Measurements from ENCODE around the gene PACS2.
"Not testable (repeated sequence)": the region's sequence is repeated elsewhere in the genome, so short reads cannot be mapped to it uniquely, and the experiment has no call there.

Gene PACS2

GRCh38 chr14:105334383-105335230 lies 20.1 kb downstream of the PACS2 start:
- no peaks in the 10 kb centered on the region for H3K27me3 ChIP-seq
- H3K4me3 ChIP-seq, result no peak overlapping the region
- H4K20me1 ChIP-seq, result peaks cover 100% of the 10 kb centered on the region
- peaks cover 13% of the 10 kb centered on the region for H3K9me3 ChIP-seq
- H3K9ac ChIP-seq, result 0 out of 2 replicates have a peak overlapping the region, but pooled peaks have one; percentile 13
- peak overlapping the region; percentile 93 for H3K4me2 ChIP-seq
- H3K27ac ChIP-seq, result no peak overlapping the region
- TF ChIP-seq Cebpa-rat (IDR thresholded peaks at IDR 0.05), result no peak
- H3K36me3 ChIP-seq, result peaks cover 22% of the 10 kb centered on the region; the same call in 1 of the 2 replicates
- peaks cover 98% of the 10 kb centered on the region for H3K4me1 ChIP-seq

- H3K4me1 ChIP-seq, result peaks cover 98% of the 10 kb centered on the region
- peaks cover 22% of the 10 kb centered on the region; the same call in 1 of the 2 replicates for H3K36me3 ChIP-seq
- peaks cover 13% of the 10 kb centered on the region for H3K9me3 ChIP-seq
- H4K20me1 ChIP-seq, result peaks cover 100% of the 10 kb centered on the region
- not testable (repeated sequence) for H3K27ac ChIP-seq, H3K4me3 ChIP-seq, H3K27me3 ChIP-seq, H3K9ac ChIP-seq
- H3K4me2 ChIP-seq, result peak overlapping the region; percentile 61; the same call in 1 of the 2 replicates
Measured at GRCh38 chr14:105335231-105335542, 20.6 kb downstream of the PACS2 start.

- Histone ChIP-seq H3K9me3 (peaks cover 7% of the 10 kb centered on the region), H3K27ac (peak overlapping the region; percentile 30; the same call in 1 of the 2 replicates), H3K9ac (no peak overlapping the region), H3K27me3 (no peaks in the 10 kb centered on the region), H3K4me3 (no peak overlapping the region), H4K20me1 (peaks cover 100% of the 10 kb centered on the region), H3K36me3 (peaks cover 22% of the 10 kb centered on the region; the same call in 1 of the 2 replicates), H3K4me2 (peak overlapping the region; percentile 61), H3K4me1 (peaks cover 98% of the 10 kb centered on the region)
- no peak for TF ChIP-seq Cebpa-rat (IDR thresholded peaks at IDR 0.05)
Measured at GRCh38 chr14:105335735-105336476, 21.4 kb downstream of the PACS2 start.

GRCh38 chr14:105336477-105337287 lies 22.1 kb downstream of the PACS2 start:
- Histone ChIP-seq H3K4me2 (peak overlapping the region; percentile 61), H3K27me3 (no peaks in the 10 kb centered on the region), H3K4me3 (no peak overlapping the region), H3K9ac (no peak overlapping the region), H3K9me3 (no peaks in the 10 kb centered on the region), H3K27ac (peak overlapping the region; percentile 30; the same call in 1 of the 2 replicates), H3K4me1 (peaks cover 98% of the 10 kb centered on the region), H3K36me3 (peaks cover 22% of the 10 kb centered on the region; the same call in 1 of the 2 replicates), H4K20me1 (peaks cover 100% of the 10 kb centered on the region)
- no peak for TF ChIP-seq Cebpa-rat (IDR thresholded peaks at IDR 0.05)

- Histone ChIP-seq H3K4me3 (no peak overlapping the region), H3K4me2 (peak overlapping the region; percentile 28; the same call in 1 of the 2 replicates), H3K4me1 (peaks cover 94% of the 10 kb centered on the region), H3K27ac (no peak overlapping the region), H3K27me3 (no peaks in the 10 kb centered on the region), H3K36me3 (peaks cover 22% of the 10 kb centered on the region; the same call in 1 of the 2 replicates), H3K9ac (no peak overlapping the region), H4K20me1 (peaks cover 100% of the 10 kb centered on the region), H3K9me3 (no peaks in the 10 kb centered on the region)
- no peak for TF ChIP-seq Cebpa-rat (IDR thresholded peaks at IDR 0.05)
Measured at GRCh38 chr14:105337433-105337832, 22.9 kb downstream of the PACS2 start.

- peak overlapping the region; percentile 28; the same call in 1 of the 2 replicates for H3K4me2 ChIP-seq
- H3K4me3 ChIP-seq, result no peak overlapping the region
- H4K20me1 ChIP-seq, result peaks cover 100% of the 10 kb centered on the region
- no peaks in the 10 kb centered on the region for H3K27me3 ChIP-seq
- H3K9ac ChIP-seq, result no peak overlapping the region
- peaks cover 22% of the 10 kb centered on the region; the same call in 1 of the 2 replicates for H3K36me3 ChIP-seq
- H3K27ac ChIP-seq, result no peak overlapping the region
- no peak for TF ChIP-seq Cebpa-rat (IDR thresholded peaks at IDR 0.05)
- peaks cover 87% of the 10 kb centered on the region for H3K4me1 ChIP-seq
- H3K9me3 ChIP-seq, result no peaks in the 10 kb centered on the region
Measured at GRCh38 chr14:105337966-105338741, 23.6 kb downstream of the PACS2 start.

GRCh38 chr14:105340821-105341733 lies 26.5 kb downstream of the PACS2 start:
- Histone ChIP-seq H3K27me3 (no peaks in the 10 kb centered on the region), H3K4me2 (peak overlapping the region; percentile 85), H3K27ac (peak overlapping the region; percentile 54), H3K36me3 (peaks cover 12% of the 10 kb centered on the region), H4K20me1 (peaks cover 75% of the 10 kb centered on the region), H3K9ac (peak overlapping the region; percentile 36; the same call in 1 of the 2 replicates), H3K4me1 (peaks cover 64% of the 10 kb centered on the region), H3K9me3 (peaks cover 21% of the 10 kb centered on the region), H3K4me3 (no peak overlapping the region)
- no peak for TF ChIP-seq Cebpa-rat (IDR thresholded peaks at IDR 0.05)

GRCh38 chr14:105343194-105343593 lies 28.6 kb downstream of the PACS2 start:
- Histone ChIP-seq H3K27me3 (no peaks in the 10 kb centered on the region), H3K4me2 (no peak overlapping the region), H3K9me3 (peaks cover 21% of the 10 kb centered on the region), H3K36me3 (peaks cover 5% of the 10 kb centered on the region), H3K4me1 (peaks cover 54% of the 10 kb centered on the region), H3K4me3 (no peak overlapping the region), H3K27ac (no peak overlapping the region), H4K20me1 (peaks cover 67% of the 10 kb centered on the region), H3K9ac (no peak overlapping the region)
- no peak for TF ChIP-seq Cebpa-rat (IDR thresholded peaks at IDR 0.05)
